Liver (tissue), 3 donors: Measurements from ENCODE around the gene FBN1.

Experiments
- FOXA1 ChIP-seq: IDR thresholded peaks from 2 replicates; pipeline ENCODE4 v1.6.1; 2016; ENCODE audit warnings: antibody characterized with exemption
- GABPA ChIP-seq, 2 donors: IDR thresholded peaks in 1 of 2; conservative IDR thresholded peaks in 1 of 2; 2 replicates each; pipeline ENCODE4 v1.6.1; 2016; ENCODE audit warnings: antibody characterized with exemption in 2 of 2, mild to moderate bottlenecking in 1 of 2, moderate library complexity in 1 of 2
- JUND ChIP-seq, 2 donors: IDR thresholded peaks; 2 replicates each; pipeline ENCODE4 v1.6.1; 2016; ENCODE audit warnings: antibody characterized with exemption in 2 of 2
- NR2F2 ChIP-seq: IDR thresholded peaks from 2 replicates; pipeline ENCODE4 v1.6.1; 2016; ENCODE audit warnings: antibody characterized with exemption
- RAD21 ChIP-seq, 2 donors: IDR thresholded peaks; 2 replicates each; pipeline ENCODE4 v1.6.1; 2016; ENCODE audit warnings: antibody characterized with exemption in 2 of 2, mild to moderate bottlenecking in 2 of 2
- SP1 ChIP-seq: IDR thresholded peaks from 2 replicates; pipeline ENCODE4 v1.6.1; 2018; ENCODE audit warnings: antibody characterized with exemption, mild to moderate bottlenecking
- TAF1 ChIP-seq: conservative IDR thresholded peaks from 2 replicates; pipeline ENCODE4 v1.6.1; 2016; ENCODE audit warnings: antibody characterized with exemption, mild to moderate bottlenecking
- YY1 ChIP-seq: IDR thresholded peaks from 2 replicates; pipeline ENCODE4 v1.6.1; 2016; ENCODE audit warnings: antibody characterized with exemption, mild to moderate bottlenecking
- TF ChIP-seq, protein P1 (sequence below): fragments of 150-350 bp; IDR thresholded peaks from 2 replicates; pipeline ENCODE4 v1.5.1; 2017; ENCODE audit warnings: improper control_type of control experiment, low read depth, low read length; ENCODE audit not compliant: missing input control
- TF ChIP-seq, protein P2 (sequence below): IDR thresholded peaks from 2 replicates; pipeline ENCODE4 v1.6.1; 2016; ENCODE audit warnings: antibody characterized with exemption
- TF ChIP-seq, protein P3 (sequence below): IDR thresholded peaks from 2 replicates; pipeline ENCODE4 v1.6.1; 2016; ENCODE audit warnings: antibody characterized with exemption
- donor health status: healthy.
- donor health status: healthy.

DNA sequence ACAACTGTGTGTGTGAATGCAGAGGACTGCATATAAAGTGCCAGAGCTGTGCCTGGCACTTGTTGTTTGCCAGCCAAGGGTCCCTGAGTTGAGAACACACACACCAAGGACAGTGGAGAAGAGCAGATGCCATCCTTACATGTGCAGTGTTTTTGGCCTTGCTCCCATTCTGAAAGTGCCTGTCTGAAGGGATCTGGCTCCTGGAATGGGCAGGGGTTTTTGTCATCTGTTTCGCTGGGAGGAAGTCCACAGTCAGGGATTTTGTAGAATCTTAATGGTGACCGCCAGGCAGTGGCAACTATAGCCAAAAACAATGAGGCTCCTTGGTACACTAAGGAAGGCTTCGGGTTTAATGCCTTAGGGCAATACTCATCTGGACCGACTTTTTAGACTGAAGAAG is 250.5 kb downstream of the FBN1 start:
- TF ChIP-seq, protein P1, sequence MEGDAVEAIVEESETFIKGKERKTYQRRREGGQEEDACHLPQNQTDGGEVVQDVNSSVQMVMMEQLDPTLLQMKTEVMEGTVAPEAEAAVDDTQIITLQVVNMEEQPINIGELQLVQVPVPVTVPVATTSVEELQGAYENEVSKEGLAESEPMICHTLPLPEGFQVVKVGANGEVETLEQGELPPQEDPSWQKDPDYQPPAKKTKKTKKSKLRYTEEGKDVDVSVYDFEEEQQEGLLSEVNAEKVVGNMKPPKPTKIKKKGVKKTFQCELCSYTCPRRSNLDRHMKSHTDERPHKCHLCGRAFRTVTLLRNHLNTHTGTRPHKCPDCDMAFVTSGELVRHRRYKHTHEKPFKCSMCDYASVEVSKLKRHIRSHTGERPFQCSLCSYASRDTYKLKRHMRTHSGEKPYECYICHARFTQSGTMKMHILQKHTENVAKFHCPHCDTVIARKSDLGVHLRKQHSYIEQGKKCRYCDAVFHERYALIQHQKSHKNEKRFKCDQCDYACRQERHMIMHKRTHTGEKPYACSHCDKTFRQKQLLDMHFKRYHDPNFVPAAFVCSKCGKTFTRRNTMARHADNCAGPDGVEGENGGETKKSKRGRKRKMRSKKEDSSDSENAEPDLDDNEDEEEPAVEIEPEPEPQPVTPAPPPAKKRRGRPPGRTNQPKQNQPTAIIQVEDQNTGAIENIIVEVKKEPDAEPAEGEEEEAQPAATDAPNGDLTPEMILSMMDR, result no peak
- no peak for TF ChIP-seq NR2F2
- no peak for TF ChIP-seq SP1
- TF ChIP-seq, protein P2, sequence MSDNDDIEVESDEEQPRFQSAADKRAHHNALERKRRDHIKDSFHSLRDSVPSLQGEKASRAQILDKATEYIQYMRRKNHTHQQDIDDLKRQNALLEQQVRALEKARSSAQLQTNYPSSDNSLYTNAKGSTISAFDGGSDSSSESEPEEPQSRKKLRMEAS, result no peak
- TF ChIP-seq RAD21 (IDR thresholded peaks at IDR 0.05), result no peak
- no peak for TF ChIP-seq JUND (IDR thresholded peaks at IDR 0.05)
- TF ChIP-seq YY1, result no peak
- no peak for TF ChIP-seq GABPA (IDR thresholded peaks at IDR 0.05 in 1 of 2, conservative IDR thresholded peaks at IDR 0.05 in 1 of 2)
- TF ChIP-seq, protein P3, sequence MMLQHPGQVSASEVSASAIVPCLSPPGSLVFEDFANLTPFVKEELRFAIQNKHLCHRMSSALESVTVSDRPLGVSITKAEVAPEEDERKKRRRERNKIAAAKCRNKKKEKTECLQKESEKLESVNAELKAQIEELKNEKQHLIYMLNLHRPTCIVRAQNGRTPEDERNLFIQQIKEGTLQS, result no peak
- no peak for TF ChIP-seq TAF1
- TF ChIP-seq FOXA1, result no peak
